Erythroblast (primary cell): ENCODE results near the gene C12orf57.

Experiments used
- GATA1 ChIP-seq: IDR thresholded peaks from 2 replicates; pipeline ENCODE4 v1.6.1; 2011; ENCODE audit warnings: low read depth, mild to moderate bottlenecking, control low read depth, low read length, moderate library complexity
- POLR2A ChIP-seq: IDR thresholded peaks from 2 replicates; pipeline ENCODE4 v1.6.1; 2011; ENCODE audit warnings: mild to moderate bottlenecking, low read length

GRCh38 chr12:6957151-6957701 lies 13.4 kb downstream of the C12orf57 start:
- TF ChIP-seq POLR2A (no peak), GATA1 (no peak)
